Activated T-cell treated with anti-CD3 and anti-CD28 coated beads for 48 hours (primary cell): ENCODE data around the gene RAB10.
A peak's percentile ranks its signal among the peaks of the same experiment; 100 is the strongest.
"Not testable (repeated sequence)": the region's sequence is repeated elsewhere in the genome, so short reads cannot be mapped to it uniquely, and the experiment has no call there.

Experiments used
- DNase-seq: peaks from one replicate; pipeline ENCODE4 v3.0.0-alpha.2; 2020; ENCODE audit warnings: low read depth

RAB10 gene

DNA sequence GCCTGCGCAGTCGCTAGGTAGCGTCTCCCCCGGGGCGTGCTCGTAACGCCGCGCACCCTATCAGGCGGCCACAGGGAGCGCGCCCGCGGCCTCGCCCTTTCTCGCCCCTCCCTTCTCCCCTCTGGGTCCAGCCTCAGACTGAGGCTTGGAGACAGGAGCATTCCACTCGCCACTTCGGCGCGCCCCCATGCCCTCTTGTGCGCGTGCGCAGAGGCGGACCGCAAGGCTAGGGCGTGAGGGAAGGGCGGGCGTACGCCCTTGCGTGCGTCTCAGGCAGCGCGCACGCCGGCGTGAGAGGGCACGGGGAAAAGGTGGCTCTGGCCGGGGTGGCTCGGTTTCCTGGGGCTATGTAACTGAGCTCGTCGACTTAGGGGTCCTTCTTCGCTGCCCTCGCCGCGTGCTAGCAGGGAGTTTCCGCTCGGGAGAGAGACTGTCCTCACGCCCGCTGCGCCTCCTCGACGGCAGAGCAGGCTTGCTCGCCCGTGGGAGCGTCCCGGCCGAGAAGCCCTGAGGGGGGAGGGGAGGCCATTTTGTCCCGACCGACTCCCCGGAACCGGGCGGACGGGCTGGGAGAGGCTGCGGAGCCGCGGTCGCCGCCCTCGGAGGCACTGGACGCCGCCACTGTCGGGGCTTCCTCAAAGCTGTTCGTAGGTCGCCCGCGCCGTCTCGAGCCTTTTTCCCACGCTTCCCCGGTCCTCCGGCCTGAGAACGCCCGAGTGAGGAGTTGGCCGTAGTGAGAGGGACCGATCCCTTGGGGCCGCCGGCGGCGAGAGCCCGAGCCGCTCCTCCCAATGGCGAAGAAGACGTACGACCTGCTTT, at the start of gene RAB10:
Gene RAB10, plus strand, starts transcription at position 267 of the 819 bp plus-strand sequence. Its CDS starts 525 bp downstream, at position 792.
- DNase-seq, result peak; percentile 100

DNA sequence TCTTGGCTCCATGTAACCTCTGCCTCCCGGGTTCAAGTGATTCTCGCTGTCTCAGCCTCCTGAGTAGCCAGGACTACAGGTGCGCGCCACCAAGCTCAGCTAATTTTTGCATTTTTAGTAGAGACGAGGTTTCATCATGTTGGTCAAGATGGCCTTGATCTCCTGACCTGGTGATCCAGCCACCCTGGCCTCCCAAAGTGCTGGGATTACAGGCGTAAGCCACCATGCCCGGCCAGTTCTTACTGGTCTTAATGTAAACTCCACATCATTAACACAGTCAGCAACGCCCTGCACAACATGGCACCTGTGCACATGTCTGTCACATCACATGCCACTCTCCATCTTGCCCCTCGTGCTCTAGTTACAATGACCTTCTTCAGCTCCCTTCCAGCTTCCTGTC, 45.8 kb upstream of the RAB10 start:
- no peak for DNase-seq

DNA sequence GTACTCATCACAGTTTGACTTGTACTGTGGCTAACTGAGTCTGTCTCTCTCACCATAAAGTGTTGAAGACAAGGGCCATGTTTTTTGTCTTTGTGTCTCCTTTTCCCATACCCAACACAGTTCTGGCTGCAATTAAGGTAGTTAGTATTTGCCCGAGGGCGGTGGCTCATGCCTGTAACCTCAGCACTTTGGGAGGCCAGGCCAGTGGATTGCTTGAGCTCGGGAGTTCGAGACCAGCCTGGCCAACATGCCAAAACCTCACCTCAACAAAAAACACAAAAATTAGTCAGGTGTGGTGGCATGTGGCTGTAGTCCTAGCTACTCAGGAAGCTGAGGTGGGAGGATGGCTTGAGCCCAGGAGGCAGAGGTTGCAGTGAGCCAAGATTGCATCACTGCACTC, 44.7 kb upstream of the RAB10 start:
- DNase-seq, result no peak

DNA sequence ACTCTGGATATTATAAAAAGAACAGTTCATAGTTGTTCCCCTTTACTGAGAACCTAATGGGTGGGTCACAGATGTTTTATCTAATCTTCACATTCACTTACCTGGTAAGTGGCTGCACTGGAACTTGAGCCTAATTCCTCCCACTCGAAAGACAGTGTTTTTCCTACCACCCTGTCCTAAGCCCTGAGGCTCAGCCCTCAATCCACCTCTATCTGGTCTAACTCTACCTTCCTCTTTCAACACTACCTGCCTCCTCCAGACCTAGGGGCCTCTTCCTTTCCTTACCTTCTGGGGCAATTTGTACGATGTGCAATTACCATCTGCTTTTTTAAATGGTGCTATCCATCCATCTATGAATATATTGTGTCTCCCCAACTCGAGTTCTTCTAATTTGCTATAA, 41.9 kb upstream of the RAB10 start:
- no peak for DNase-seq

DNA sequence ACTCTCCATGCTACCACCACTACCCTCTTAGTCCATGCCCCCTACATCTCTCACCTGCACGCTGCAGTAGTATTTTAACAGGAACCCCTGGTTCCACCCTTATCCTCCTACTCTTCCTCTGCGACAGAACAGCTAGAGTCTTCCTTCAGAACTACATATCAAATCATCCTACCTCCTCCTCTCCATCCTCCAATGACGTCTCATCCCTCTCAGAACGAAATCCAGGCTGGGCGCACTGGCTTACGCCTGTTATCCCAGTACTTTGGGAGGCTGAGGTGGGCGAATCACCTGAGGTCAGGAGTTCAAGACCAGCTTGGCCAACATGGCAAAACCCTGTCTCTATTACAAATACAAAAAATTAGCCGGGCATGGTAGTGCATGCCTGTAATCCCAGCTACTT, 41.3 kb upstream of the RAB10 start:
- no peak for DNase-seq

DNA sequence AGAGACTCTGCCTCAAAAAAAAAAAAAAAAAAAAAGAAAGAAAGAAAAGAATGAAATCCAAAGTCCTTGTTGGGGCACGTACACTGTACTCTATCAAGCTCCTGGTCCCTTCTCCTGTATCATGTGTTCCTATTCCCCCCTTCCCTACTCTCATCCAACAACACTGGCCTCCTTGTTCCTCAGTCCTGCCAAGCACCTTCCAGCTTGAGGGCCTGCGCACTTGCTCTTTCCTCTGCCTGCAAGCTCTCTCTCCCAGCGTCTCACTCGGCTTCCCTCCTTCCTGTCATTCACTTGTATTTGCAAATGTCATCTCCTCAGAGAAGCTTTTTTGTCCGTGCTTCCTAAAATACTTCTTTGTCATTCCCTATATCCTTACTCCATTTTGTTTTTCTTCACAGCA, 40.8 kb upstream of the RAB10 start:
- DNase-seq, result no peak

DNA sequence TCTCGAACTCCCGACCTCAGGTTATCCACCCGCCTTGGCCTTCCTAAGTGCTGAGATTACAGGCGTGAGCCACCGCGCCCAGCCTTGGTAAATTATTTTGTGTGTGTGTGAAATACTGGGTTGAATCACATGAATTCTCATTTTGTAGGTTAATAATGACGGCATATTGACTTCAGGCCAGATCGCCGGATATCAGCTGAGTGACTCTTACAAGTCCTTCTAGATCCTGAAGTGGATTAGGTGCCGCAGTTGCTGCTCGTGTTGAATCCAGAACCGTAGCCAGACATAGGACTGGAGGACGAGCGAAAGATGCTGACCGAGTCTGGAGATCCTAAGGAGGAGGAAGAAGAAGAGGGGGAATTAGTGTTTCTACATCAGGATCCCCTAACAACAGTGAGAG, 39.4 kb upstream of the RAB10 start:
- DNase-seq, result no peak

DNA sequence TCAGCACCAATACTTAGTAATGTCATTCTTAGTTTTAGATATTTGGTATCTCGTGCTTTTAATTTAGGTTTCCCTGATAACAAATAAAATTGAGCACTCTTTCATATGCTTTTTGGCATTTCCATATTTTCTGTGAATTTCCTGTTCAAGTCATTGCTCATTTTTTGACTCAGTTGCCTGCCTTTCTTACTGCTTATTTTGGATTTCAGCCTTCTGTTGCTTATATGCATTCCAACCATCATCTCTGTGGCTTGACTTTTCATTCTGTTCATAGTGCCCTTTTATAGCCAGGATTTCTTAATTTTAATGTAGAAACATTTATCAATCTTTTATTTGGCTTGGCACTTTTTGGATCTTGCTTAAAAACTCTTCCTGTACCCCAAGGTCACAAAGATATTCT, 37.0 kb upstream of the RAB10 start:
- DNase-seq, result no peak

DNA sequence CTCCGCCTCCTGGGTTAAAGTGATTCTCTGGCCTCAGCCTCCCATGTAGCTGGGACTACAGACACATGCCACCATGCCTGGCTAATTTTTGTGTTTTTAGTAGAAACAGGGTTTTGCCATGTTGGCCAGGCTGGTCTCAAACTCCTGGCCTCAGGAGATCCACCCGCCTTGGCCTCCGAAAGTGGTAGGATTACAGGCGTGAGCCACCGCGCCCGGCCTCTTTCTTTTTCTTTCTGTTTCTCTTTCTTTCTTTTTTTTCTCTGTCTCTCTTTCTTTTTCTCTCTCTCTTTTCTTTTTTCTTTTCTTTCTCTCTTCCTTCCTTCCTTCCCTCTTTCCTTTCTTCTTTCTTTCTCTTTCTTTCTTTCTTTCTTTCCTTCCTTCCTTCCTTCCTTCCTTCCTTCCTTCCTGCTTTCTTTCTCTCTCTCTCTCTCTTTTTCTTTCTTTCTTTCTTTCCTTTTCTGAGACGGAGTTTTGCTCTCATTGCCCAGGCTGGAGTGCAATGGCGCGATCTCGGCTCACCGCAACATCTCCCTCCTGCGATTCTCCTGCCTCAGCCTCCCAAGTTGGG, 35.0 kb upstream of the RAB10 start:
- DNase-seq, result not testable (repeated sequence)

DNA sequence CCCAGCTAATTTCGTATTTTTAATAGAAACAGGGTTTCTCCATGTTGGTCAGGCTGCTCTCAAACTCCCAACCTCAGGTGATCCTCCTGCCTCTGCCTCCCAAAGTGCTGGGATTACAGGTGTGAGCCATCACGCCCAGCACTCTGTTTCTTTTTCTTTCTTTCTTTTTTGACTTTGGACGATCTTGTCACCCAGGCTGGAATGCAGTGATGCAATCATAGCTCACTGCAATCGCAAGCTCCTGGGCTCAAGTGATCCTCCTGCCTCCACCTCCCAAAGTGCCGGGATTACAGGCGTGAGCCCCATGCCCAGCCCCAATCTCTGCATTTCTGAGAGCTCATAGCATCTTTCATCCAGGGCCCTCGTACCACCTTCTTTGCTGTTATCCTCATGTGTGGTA, 34.5 kb upstream of the RAB10 start:
- DNase-seq, result not testable (repeated sequence)

DNA sequence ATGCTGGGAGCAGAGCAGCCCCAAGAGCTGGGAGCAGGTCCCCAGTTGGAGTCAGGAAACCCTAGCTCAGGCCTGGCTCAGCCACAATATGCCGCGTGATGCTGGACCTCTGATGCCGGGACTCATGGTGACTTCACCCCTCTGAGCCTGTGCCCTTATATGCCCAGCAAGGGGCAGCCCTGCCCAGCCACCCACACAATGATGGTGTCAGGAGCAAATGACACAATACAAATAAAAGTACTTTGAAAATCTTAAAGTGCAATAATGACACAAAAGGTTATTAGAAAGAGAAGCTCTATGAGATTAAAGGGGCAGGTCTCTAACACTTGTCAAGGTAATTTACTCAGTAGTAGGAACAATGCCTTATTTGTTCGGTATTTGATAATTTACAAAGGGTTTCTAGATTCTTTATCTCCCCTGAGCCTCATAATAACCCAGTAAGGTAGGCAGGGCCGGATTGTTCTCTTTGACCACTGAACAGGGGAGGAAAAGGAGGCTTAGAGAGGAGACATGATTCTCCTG, 33.3 kb upstream of the RAB10 start:
- no peak for DNase-seq

DNA sequence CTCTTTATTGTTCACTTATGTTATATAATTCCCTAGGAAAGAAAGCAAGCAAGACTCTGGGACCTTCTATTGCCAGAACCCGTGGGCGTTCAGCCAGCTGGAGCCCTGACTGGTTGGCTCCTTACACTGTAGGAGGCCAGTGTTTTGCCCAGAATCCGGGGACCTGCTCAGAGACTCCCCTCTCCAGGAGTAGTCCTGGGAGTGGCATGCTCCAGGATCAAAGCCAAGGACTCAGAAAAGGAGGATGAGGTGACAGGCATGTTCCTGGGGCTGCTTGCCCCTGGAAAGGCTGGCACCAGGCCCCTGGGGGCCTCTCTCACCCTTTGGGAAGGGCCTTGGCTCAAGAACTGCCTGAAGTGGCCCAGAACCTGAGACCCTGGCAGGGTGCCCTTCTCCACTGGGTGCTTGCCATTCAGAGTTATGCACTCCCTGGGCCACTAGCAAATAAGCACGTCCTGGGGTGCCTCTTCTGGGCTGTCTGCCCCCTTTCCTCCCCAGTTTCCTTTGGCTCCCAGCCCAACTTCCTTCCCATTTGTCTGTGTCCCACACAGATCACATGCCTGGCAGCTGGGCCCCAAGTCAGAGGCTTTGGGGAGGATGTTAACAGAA, 32.0 kb upstream of the RAB10 start:
- DNase-seq, result no peak

DNA sequence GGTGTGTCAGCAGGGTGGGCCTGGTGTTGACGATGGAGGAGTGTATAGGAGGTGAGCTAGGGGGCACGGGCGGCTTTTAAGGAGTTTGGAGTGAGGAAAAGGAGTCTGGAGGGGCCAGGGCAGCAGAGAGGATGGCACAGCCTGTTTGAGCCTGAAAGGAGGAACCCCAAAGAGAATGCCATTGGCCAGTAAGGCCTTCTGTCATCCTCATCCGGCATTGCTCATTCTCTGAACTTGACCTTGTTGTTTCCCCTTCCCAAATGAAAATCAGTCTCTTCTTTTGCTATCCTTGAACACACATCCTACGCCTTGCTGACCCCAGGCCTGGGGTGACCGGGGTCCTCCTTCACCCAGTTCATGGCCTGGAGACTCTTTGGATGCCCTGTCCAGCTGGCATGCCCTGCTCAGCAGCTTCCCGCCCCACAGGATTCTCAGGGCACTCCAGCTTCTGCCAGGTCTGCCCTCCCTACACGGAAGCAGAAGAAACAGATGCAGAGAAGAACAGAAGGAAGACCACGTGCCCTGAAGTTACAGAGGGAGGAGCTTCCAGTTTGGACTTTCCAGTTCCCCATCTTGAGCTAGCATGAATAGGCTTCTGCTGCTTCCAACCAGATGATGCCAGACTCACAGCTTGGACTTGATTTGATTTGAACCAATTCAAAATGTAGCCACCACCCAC, 31.1 kb upstream of the RAB10 start:
- DNase-seq, result no peak

DNA sequence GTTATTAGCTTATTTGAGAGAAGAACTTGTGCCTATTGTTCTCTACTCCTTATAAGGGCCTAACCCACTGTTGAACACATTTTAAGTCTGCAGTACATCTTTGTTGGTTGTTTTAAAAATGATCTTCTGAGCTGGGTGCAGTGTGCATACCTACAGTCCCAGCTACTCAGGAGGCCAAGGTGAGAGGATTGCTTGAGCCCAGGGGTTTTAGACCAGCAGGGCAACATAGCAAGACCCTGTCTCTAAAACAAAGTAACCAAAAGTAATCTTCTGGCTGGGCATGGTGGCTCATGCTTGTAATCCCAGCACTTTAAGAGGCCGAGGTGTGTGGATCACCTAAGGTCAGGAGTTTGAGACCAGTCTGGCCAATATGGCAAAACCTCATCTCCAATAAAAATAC, 25.8 kb upstream of the RAB10 start:
- no peak for DNase-seq

DNA sequence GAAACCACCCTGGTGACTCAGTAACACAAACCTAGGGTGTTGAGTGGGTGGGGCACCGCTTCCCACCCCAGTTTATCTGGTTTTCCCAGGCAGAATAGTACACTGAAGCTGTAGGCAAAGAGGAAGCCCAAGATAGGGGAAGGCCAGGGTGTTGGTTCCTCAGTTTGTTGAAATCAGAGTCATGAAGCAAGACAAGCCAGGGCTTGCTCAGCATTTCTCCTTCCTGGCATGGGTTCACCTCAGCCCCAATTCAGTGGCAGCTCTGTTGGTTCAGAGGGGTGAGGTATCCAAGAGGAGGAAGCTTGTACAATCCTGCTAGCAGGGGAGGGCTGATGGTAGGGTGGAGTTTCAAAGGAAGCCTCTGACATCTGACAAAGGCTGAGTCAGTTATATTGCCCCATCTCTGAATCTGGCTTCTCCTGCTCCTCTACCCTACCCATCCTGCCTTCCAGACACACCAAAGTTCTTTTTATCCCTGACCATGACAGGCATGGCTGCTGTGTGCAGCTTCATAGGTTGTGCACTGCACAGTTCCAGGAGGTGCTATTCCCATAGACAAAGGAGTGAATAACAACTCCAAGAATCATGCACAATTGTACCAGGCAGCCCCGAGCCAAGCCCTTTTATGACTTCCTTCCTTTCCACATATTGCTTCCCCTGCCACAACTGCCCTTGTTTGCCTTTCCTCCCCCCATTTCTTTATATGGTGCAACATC, 24.9 kb upstream of the RAB10 start:
- DNase-seq, result no peak

DNA sequence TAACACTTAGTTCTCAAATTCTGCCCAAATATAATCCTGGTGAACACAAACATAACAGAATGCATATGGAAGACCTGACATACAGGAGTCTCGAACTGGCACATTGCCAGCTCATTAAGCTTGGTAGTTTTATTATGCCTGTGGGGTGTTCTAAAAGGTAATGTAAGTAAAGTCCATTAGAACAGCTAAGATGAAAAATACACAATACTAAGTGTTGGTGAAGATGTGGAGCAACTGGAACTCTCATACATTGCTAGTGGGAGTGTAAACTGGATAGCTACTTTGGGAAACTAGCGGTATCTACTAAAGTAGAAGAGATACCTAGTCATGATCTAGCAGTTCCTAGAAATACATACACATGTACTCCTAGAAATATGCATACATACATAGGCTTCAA, 24.3 kb upstream of the RAB10 start:
- no peak for DNase-seq

DNA sequence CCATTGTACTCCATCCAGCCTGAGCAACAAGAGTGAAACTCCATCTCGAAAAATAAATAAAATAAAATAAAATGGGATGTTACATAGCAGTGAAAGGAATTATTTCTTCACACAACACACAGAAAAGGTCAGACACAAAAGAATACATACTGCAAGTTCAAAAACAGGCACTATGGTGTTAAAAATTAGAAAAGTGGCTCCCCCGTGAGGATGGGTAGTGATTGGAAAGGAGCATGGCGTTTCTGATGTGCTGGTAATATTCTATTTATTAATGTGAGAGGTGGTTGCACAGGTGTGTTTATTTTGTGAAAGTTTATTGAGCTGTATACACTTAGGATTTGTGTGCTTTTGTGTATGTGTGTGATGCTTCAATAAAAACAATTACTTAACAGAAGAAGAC, 22.9 kb upstream of the RAB10 start:
- DNase-seq, result no peak

DNA sequence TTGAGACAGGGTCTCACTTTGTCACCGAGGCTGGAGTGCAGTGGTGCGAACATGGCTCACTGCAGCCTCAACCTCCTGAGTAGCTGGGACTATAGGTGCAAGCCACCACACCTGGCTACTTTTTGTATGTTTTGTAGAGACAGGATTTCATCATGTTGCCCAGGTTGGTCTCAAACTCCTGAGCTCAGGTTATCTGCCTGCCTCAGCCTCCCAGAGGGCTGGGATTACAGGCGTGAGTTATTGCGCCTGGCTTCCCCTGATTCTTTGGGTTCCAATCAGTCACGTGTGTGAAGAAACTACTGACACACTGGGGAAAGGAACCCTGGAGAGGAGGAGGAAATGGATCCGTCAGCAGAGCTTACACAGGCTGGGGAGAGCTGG, 22.3 kb upstream of the RAB10 start:
- no peak for DNase-seq

DNA sequence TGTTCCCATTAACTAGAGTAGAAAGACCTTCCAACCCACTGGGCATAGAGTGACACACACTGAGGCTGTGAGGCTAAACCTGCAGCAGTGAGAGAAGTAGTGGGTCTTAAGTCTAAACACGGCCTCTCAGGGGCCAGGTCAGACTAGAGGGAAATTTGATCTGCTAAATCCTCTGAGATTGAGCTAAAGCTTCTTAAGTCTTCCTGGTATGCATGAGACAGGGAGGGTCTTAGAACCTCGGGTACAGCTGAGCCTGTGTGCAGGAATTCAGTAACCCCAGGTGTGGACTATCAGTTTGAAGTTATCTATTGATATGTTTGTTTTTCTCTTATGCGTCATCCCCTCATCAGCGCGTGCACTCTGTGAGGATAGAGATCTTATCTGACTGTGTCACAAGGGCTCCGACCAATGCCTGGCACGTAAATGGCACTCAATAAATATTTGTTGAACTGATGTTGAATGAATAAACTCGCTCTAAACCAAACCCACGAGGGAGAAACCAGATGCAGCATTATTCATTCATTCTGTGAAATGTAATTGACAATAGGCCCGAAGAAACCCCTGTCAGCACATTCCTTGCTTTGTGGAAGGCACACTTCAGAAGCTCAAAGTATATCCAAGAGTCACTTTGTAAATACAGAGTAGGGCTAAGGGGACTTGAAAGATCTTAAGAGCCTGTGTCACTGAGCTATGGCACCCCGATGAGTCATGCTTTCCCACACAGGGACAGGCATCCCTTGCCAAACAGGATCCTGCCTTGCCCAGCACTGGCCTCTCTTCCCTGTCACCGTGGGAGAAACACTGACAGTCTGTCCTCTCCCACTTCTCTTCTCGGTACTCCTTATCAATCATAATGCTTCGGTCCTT, 21.7 kb upstream of the RAB10 start:
- no peak for DNase-seq

DNA sequence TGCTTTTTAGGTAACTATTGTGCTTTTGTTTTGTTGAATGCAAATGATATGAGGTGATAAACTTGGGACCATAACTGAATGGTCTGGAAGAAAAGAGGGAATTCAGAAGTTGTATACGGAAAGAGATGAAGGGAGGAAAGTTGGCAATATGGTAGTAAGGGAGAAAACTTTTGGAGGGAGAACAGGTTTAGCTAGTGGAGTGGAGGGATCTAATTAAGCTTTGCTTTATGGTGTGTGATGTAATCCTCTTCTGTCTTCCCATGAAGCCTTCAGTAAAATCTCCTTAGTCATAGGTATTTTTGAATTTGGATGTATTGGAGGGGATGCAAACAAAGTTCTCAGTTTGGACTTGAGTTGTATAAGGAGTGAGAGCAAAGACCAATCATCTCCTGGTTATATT, 20.2 kb upstream of the RAB10 start:
- DNase-seq, result no peak
